GM12892 (cell line): Measurements from ENCODE around the gene PIK3CA.

Source experiments
- POLR2A ChIP-seq: IDR thresholded peaks from 2 replicates; pipeline ENCODE4 v1.6.1; 2011; ENCODE audit warnings: low read depth, low read length, control low read depth
- POLR2AphosphoS5 ChIP-seq: IDR thresholded peaks from 2 replicates; pipeline ENCODE4 v1.6.1; 2011; ENCODE audit warnings: low read depth, low read length, control low read depth

DNA sequence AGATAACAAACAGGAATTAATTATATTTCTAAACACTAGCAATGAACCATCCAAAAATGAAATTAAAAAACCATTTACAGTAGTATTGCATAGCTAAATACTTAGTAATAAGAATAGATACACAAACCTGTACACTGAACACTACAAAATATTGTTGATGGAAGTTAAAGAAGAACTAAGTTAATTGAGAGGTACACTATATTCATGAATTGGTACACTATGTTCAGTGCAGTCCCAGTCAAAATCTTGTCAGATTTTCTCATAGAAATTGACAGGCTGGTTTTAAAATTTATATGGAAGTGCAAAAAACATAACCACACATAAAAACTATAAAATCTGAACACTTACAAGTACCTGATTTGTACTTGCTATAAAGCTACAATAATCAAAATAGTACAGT is 24.4 kb downstream of the PIK3CA start:
- TF ChIP-seq POLR2AphosphoS5, result no peak
- no peak for TF ChIP-seq POLR2A
